ENCODE results near the gene CUL7. TPM values are rescaled to one million over a fixed set of nuclear protein-coding genes. Genes with fewer than 3 reads are reported as not detected.

CUL7 gene
- total RNA-seq, 1 experiment from 2014 or later, result 34.1 TPM

DNA sequence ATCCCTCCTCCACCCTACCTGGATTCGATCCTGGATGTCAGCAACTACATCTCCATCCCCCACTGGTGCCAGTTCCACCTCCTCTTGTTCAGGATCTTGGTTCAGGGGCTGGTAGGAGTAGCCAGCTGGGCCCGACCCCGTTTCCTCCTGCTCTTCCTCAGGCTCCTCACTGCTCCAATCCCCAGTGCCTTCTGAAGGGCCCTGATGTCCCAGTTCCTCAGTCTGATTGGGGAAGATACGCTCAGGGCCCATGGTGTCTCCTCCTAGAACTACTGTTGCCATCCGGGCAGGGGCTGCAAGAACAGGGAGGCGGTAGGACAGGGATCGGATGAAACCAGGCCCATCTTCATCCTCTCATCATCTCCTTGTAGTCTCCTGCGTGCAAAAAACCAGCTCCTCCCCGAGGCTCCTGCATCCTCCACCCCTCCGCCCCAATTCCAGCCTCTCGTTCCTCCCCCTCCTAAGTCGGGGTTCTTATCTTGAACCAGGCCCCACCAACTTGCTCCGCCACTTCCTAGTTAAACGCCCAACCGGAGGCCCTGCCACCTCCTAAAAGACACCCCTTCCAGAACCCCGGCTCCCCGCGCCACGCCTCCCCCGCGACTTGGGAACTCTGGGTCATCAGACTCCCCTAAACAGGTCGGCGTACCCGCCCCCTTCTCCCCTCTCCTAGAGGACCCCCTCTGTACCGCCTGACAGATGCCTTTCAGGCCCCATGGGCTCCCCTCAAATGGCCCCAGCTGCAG lies 40.4 kb downstream of the CUL7 start:
- Histone ChIP-seq H3K4me3 (replicated peaks in 1 of 2; ENCODE audit: low read depth in 1 of 2, low read length in 2 of 2) (peak overlapping the region; percentile 91 to 99), H3K27ac (ENCODE audit: low read depth, low read length) (peak overlapping the region; percentile 52), H3K4me2 (ENCODE audit: low read length) (peak overlapping the region; percentile 79), H3K4me1 (ENCODE audit: control insufficient read depth in 1 of 2, insufficient read depth in 2 of 2, low read length in 2 of 2) (peaks cover 7 to 20% of the 10 kb centered on the region in 2 experiments; a peak in 2 of 4 replicates), H3K27me3 (ENCODE audit: insufficient read depth, low read length) (no peaks in the 10 kb centered on the region), H3K9me2 (ENCODE audit: insufficient read depth) (no peaks in the 10 kb centered on the region), H3K9me3 (ENCODE audit: control insufficient read depth in 1 of 2, insufficient read depth in 1 of 2, low read depth in 1 of 2, low read length in 2 of 2) (no peaks in the 10 kb centered on the region), H4K20me1 (ENCODE audit: insufficient read depth) (no peaks in the 10 kb centered on the region), H3K79me2 (ENCODE audit: insufficient read depth, low read length) (peaks cover 46% of the 10 kb centered on the region), H3K36me3 (ENCODE audit: control insufficient read depth in 1 of 2, insufficient read depth in 2 of 2, low read length in 2 of 2) (peaks cover 29 to 35% of the 10 kb centered on the region in 2 experiments), H3K9ac (ENCODE audit: low read length) (peak overlapping the region; percentile 84), H2AFZ (ENCODE audit: low read depth, low read length, poor library complexity, severe bottlenecking) (peak overlapping the region; percentile 64)
- RAD21 ChIA-PET (ENCODE audit: low non-redundant PET in 1 of 2, low total read pairs in 2 of 2, uncharacterized antibody in 2 of 2, unreplicated experiment in 2 of 2), result interaction anchor here in 1 of 2 experiments (0.9 kb wide), 1 partner anchor 9 kb away, joined by 3 read pairs; no protein-coding TSS in a partner anchor
- POLR2A ChIA-PET, result interaction anchor here (0.8 to 2.0 kb wide), 8 partner anchors 11 to 131 kb away, joined by 3 to 14 read pairs (median 6); partner anchors contain the start of genes CUL7, KLC4, MRPL2 and PPP2R5D
- BruUV-seq (replicated peaks), result no TSS peak
- peak; percentile 29 for ATAC-seq
- CTCF ChIA-PET, result interaction anchor here (2.0 kb wide), 1 partner anchor 29 kb away, joined by 5 read pairs; the partner anchor contains the start of gene PPP2R5D
- no peak for TF ChIP-seq FOSL1 (IDR thresholded peaks at IDR 0.05; ENCODE audit: low read depth)
- TF ChIP-seq POLR2AphosphoS5 (IDR thresholded peaks at IDR 0.05; ENCODE audit: low read depth, low read length), result peak; percentile 15; the same call in 1 of the 2 replicates
- TF ChIP-seq CEBPB (IDR thresholded peaks at IDR 0.05; ENCODE audit: low read depth), result no peak
- TF ChIP-seq, protein P1, sequence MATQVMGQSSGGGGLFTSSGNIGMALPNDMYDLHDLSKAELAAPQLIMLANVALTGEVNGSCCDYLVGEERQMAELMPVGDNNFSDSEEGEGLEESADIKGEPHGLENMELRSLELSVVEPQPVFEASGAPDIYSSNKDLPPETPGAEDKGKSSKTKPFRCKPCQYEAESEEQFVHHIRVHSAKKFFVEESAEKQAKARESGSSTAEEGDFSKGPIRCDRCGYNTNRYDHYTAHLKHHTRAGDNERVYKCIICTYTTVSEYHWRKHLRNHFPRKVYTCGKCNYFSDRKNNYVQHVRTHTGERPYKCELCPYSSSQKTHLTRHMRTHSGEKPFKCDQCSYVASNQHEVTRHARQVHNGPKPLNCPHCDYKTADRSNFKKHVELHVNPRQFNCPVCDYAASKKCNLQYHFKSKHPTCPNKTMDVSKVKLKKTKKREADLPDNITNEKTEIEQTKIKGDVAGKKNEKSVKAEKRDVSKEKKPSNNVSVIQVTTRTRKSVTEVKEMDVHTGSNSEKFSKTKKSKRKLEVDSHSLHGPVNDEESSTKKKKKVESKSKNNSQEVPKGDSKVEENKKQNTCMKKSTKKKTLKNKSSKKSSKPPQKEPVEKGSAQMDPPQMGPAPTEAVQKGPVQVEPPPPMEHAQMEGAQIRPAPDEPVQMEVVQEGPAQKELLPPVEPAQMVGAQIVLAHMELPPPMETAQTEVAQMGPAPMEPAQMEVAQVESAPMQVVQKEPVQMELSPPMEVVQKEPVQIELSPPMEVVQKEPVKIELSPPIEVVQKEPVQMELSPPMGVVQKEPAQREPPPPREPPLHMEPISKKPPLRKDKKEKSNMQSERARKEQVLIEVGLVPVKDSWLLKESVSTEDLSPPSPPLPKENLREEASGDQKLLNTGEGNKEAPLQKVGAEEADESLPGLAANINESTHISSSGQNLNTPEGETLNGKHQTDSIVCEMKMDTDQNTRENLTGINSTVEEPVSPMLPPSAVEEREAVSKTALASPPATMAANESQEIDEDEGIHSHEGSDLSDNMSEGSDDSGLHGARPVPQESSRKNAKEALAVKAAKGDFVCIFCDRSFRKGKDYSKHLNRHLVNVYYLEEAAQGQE (IDR thresholded peaks at IDR 0.05; ENCODE audit: low read depth), result no peak
- TF ChIP-seq EZH2phosphoT487 (IDR thresholded peaks at IDR 0.05; ENCODE audit: borderline replicate concordance), result no peak
- TF ChIP-seq ZNF274 (IDR thresholded peaks at IDR 0.05; ENCODE audit: low read depth, low read length), result no peak
- TF ChIP-seq, protein P2, sequence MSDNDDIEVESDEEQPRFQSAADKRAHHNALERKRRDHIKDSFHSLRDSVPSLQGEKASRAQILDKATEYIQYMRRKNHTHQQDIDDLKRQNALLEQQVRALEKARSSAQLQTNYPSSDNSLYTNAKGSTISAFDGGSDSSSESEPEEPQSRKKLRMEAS (IDR thresholded peaks at IDR 0.05), result no peak
- intact Hi-C loops (cut with micrococcal nuclease), result loop anchor here (5.0 kb wide), 2 partner anchors 44 to 256 kb away; partner anchors contain the start of genes KLC4 and MRPL2
- DNase-seq (ENCODE audit: low read depth, low spot score), result no peak

All from HCT116 (cell line).